IMR-90 (cell line): Measurements from ENCODE around the gene B4GALT5. TPM values are rescaled to one million over a fixed set of nuclear protein-coding genes. Genes with fewer than 3 reads are reported as not detected.

Experiments
- ATAC-seq: fragments of 200-7000 bp; cut with Tn5 transposase; 2 replicates; pipeline ENCODE4 v1.9.1; 2020; ENCODE audit warnings: low read depth, mild to moderate bottlenecking, moderate library complexity
- BruUV-seq: library from RNA; stranded (reverse); fragments of 400-500 nt; replicated peaks from 2 replicates; lab custom pipeline; 2021; lab: Mats Ljungman, UMichigan
- CTCF ChIA-PET: fragments of 300-600 bp; formaldehyde crosslinking; extraction: SDS; loops from one replicate; lab custom pipeline; 2021; ENCODE audit warnings: antibody characterized with exemption; lab: Yijun Ruan, JAX
- POLR2A ChIA-PET: fragments of 300-600 bp; sonication (Branson Sonifier 250); formaldehyde crosslinking; loops from one replicate; lab custom pipeline; 2022; ENCODE audit warnings: antibody characterized with exemption; ENCODE audit not compliant: unreplicated experiment; lab: Charles Lee
- DNase-seq: peaks from one replicate; pipeline ENCODE4 v3.0.0; 2013
- H2AFZ ChIP-seq: replicated peaks from 2 replicates; pipeline ENCODE3; 2013; ENCODE audit warnings: low read length, mild to moderate bottlenecking; ENCODE audit not compliant: poor library complexity
- H2AK5ac ChIP-seq: 2 replicates; pipeline ENCODE4 v1.6.1; 2013; ENCODE audit warnings: low read depth, low read length, inconsistent platforms
- H2AK9ac ChIP-seq: replicated peaks from 2 replicates; pipeline ENCODE3; 2013; ENCODE audit warnings: mild to moderate bottlenecking, low read depth, low read length, moderate library complexity; ENCODE audit not compliant: poor library complexity
- H2BK120ac ChIP-seq: 2 replicates; pipeline ENCODE4 v1.6.1; 2013; ENCODE audit warnings: low read depth, low read length, inconsistent platforms
- H2BK15ac ChIP-seq: 3 replicates; pipeline ENCODE4 v1.6.1; 2013; ENCODE audit warnings: low read depth, low read length, inconsistent platforms
- H2BK20ac ChIP-seq: 2 replicates; pipeline ENCODE4 v1.6.1; 2013; ENCODE audit warnings: low read depth, mild to moderate bottlenecking, inconsistent platforms, low read length, moderate library complexity
- H2BK5ac ChIP-seq: 2 replicates; pipeline ENCODE4 v1.6.1; 2013; ENCODE audit warnings: mild to moderate bottlenecking, low read depth, low read length, inconsistent platforms; ENCODE audit not compliant: poor library complexity, severe bottlenecking
- H3K14ac ChIP-seq: replicated peaks from 2 replicates; pipeline ENCODE4 v1.6.1; 2013; ENCODE audit warnings: low read depth, low read length, inconsistent platforms
- H3K18ac ChIP-seq: 2 replicates; pipeline ENCODE4 v1.6.1; 2013; ENCODE audit warnings: low read depth, low read length, control low read depth
- H3K23ac ChIP-seq: 2 replicates; pipeline ENCODE4 v1.6.1; 2013; ENCODE audit warnings: low read depth, low read length, inconsistent platforms
- H3K27ac ChIP-seq: 2 replicates; pipeline ENCODE4 v1.5.1; 2013; ENCODE audit warnings: mild to moderate bottlenecking, control low read depth, low read length; ENCODE audit not compliant: insufficient read depth
- H3K27me3 ChIP-seq: 2 replicates; pipeline ENCODE4 v1.6.1; 2013; ENCODE audit warnings: low read length; ENCODE audit not compliant: control insufficient read depth, insufficient read depth
- H3K36me3 ChIP-seq: 2 replicates; pipeline ENCODE4 v1.6.1; 2013; ENCODE audit warnings: low read length, mixed read lengths; ENCODE audit not compliant: control insufficient read depth, insufficient read depth
- H3K4ac ChIP-seq: 2 replicates; pipeline ENCODE4 v1.6.1; 2013; ENCODE audit warnings: low read depth, low read length, inconsistent platforms
- H3K4me1 ChIP-seq: 2 replicates; pipeline ENCODE4 v1.6.1; 2013; ENCODE audit warnings: low read length, mixed read lengths; ENCODE audit not compliant: control insufficient read depth, insufficient read depth
- H3K4me2 ChIP-seq: 2 replicates; pipeline ENCODE4 v1.6.1; 2013; ENCODE audit warnings: low read depth, mild to moderate bottlenecking, control low read depth, low read length, moderate library complexity
- H3K4me3 ChIP-seq: 2 replicates; pipeline ENCODE4 v1.5.1; 2013; ENCODE audit warnings: low read depth, mild to moderate bottlenecking, control low read depth, low read length, moderate library complexity; ENCODE audit not compliant: insufficient read depth
- H3K56ac ChIP-seq: 2 replicates; pipeline ENCODE4 v1.6.1; 2013; ENCODE audit warnings: low read length, inconsistent platforms; ENCODE audit not compliant: insufficient read depth; ENCODE audit errors: extremely low read depth
- H3K79me1 ChIP-seq, 2 experiments: 2 replicates each; pipeline ENCODE4 v1.6.1; 2013; ENCODE audit warnings: low read length in 2 of 2, inconsistent platforms in 1 of 2, low read depth in 1 of 2
- H3K9ac ChIP-seq: 2 replicates; pipeline ENCODE4 v1.6.1; 2013; ENCODE audit warnings: low read depth, low read length, control low read depth
- H3K9me1 ChIP-seq: 2 replicates; pipeline ENCODE4 v1.6.1; 2013; ENCODE audit warnings: low read length, inconsistent platforms; ENCODE audit not compliant: insufficient read depth
- H3K9me3 ChIP-seq: 2 replicates; pipeline ENCODE4 v1.6.1; 2013; ENCODE audit warnings: low read length; ENCODE audit not compliant: control insufficient read depth, insufficient read depth
- H4K20me1 ChIP-seq: 2 replicates; pipeline ENCODE4 v1.6.1; 2013; ENCODE audit warnings: low read length, inconsistent platforms; ENCODE audit not compliant: insufficient read depth
- H4K5ac ChIP-seq: 2 replicates; pipeline ENCODE4 v1.6.1; 2013; ENCODE audit warnings: mild to moderate bottlenecking, low read depth, low read length, control low read depth
- H4K8ac ChIP-seq, 2 experiments: 2 replicates each; pipeline ENCODE4 v1.6.1; 2013; ENCODE audit warnings: low read depth in 2 of 2, low read length in 2 of 2, control low read depth in 1 of 2, inconsistent platforms in 1 of 2
- H4K91ac ChIP-seq: 2 replicates; pipeline ENCODE4 v1.6.1; 2013; ENCODE audit warnings: low read depth, low read length, inconsistent platforms; ENCODE audit not compliant: insufficient read depth
- NFE2L2 ChIP-seq: fragments of 150-350 bp; IDR thresholded peaks from 2 replicates; pipeline ENCODE4 v1.6.1; 2016; ENCODE audit warnings: low read depth, mild to moderate bottlenecking, low read length
- POLR2A ChIP-seq: IDR thresholded peaks from 2 replicates; pipeline ENCODE4 v1.6.1; 2012; ENCODE audit warnings: mild to moderate bottlenecking, low read depth, low read length
- RCOR1 ChIP-seq: IDR thresholded peaks from 2 replicates; pipeline ENCODE4 v1.6.1; 2012; ENCODE audit warnings: mild to moderate bottlenecking, low read length, improper control_type of control experiment; ENCODE audit not compliant: insufficient replicate concordance
- RFX5 ChIP-seq: IDR thresholded peaks from 2 replicates; pipeline ENCODE4 v1.8.0; 2012; ENCODE audit warnings: low read depth, mild to moderate bottlenecking, low read length, moderate library complexity
- WGBS, 2 experiments: methylation state at CpG; one replicate each; pipeline versions ENCODE4 v1.1.5 to v1.1.7; 2013; ENCODE audit warnings: missing lambda C conversion rate in 2 of 2; ENCODE audit not compliant: insufficient read length in 1 of 2; ENCODE audit errors: extremely low coverage in 2 of 2; 5-methylcytosine and 5-hydroxymethylcytosine counted together
- dilution Hi-C: fragments of 300-500 bp; cut with HindIII; formaldehyde crosslinking; loops from one replicate; pipeline ENCODE4 v1.14.3; 2018; ENCODE audit warnings: low sequenced_read_pairs; ENCODE audit not compliant: unreplicated experiment
- in situ Hi-C: fragments of 300-500 bp; cut with MboI; formaldehyde crosslinking; loops from 3 replicates; pipeline ENCODE4 v1.14.3; 2019; ENCODE audit warnings: low sequenced_read_pairs, inconsistent platforms, mixed read lengths
- intact Hi-C: fragments of 100-400 bp; cut with micrococcal nuclease; formaldehyde crosslinking; loops from 2 replicates; pipeline ENCODE4 v1.10.0; 2022
- polyA plus RNA-seq, 3 experiments: library from polyadenylated mRNA; depleted of rRNA; stranded (reverse); fragments of >200 nt; gene quantifications; 2 replicates each; pipeline ENCODE4 v1.2.3, GENCODE V29; 2012; ENCODE audit warnings: low replicate concordance in 1 of 3
- total RNA-seq: library from RNA; depleted of rRNA; stranded (reverse); fragments of >200 nt; gene quantifications from 2 replicates; pipeline ENCODE4 v1.2.3, GENCODE V29; 2012

B4GALT5 gene
- total and polyA plus RNA-seq, 2 of the 4 experiments (the other 2 are of a cell fraction), result 11.3 to 20.4 TPM

DNA sequence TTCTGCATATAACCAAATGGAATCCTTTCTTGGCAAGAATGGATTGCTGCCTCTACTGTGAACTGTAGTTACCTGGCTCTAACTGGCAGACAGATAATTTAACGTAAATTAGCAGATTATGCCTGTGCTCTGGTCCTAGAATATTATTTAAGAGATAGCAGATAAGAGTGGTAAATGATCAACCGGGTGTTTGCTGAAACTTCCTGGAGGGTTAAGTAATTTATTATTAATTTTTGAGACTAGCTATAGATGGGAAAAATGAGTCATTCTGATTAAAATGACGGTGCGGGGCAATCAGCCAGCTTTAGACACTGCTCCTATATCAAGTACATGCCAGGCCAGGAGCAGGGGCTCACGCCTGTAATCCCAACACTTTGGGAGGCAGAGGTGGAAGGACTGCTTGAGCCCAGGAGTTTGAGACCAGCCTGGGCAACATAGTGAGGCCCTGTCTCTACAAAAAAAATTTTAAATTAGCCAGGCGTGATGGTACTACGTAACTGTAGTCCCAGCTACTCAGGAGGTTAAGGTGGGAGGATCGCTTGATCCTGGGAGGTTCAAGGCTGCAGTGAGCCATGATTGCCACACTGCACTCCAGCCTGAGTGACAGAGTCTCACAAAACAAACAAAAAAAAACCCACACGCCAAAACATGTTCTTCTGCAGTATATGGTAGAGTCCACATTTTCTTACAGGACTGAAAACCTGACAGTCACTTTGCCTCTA lies 22.6 kb downstream of the B4GALT5 start:
- dilution Hi-C loops, result no loop called here
- POLR2A ChIA-PET, result no interaction called here

More for the DNA sequence above, 22.6 kb downstream of the B4GALT5 start:
- H3K18ac ChIP-seq, result no peak overlapping the region
- H2BK5ac ChIP-seq, result no peak overlapping the region
- H2AFZ ChIP-seq, result no peak overlapping the region
- intact Hi-C loops, result no loop called here
- BruUV-seq, result no TSS peak
- H4K8ac ChIP-seq, result no peak overlapping the region
- H3K4me3 ChIP-seq, result no peak overlapping the region
- no peak overlapping the region for H2AK5ac ChIP-seq
- H4K5ac ChIP-seq, result no peak overlapping the region
- in situ Hi-C loops, result no loop called here
- H2BK15ac ChIP-seq, result no peak overlapping the region
- H4K91ac ChIP-seq, result no peak overlapping the region
- no peak overlapping the region for H2AK9ac ChIP-seq
- no peaks in the 10 kb centered on the region for H3K36me3 ChIP-seq
- no peak overlapping the region for H3K14ac ChIP-seq
- CTCF ChIA-PET, result no interaction called here
- H3K9me1 ChIP-seq, result peaks cover 6% of the 10 kb centered on the region; the same call in 1 of the 2 replicates
- no peak overlapping the region for H2BK120ac ChIP-seq
- whole genome bisulfite sequencing, 2 experiments, result 80% methylated on average over 1 of the region's 9 CpGs; no CpG with 5 or more reads in 1 of the 2 experiments
- no peak overlapping the region for H3K9ac ChIP-seq
- no peak overlapping the region for H3K27ac ChIP-seq
- no peaks in the 10 kb centered on the region for H3K9me3 ChIP-seq
- peaks cover 7% of the 10 kb centered on the region for H3K4me1 ChIP-seq
- peaks cover 40 to 83% of the 10 kb centered on the region in 2 experiments for H3K79me1 ChIP-seq
- no peaks in the 10 kb centered on the region for H3K27me3 ChIP-seq
- H3K4ac ChIP-seq, result no peak overlapping the region
- no peak overlapping the region for H3K23ac ChIP-seq
- H4K20me1 ChIP-seq, result peaks cover 78% of the 10 kb centered on the region
- H3K56ac ChIP-seq, result no peak overlapping the region
- H3K4me2 ChIP-seq, result no peak overlapping the region
- DNase-seq (peak; percentile 69), ATAC-seq (peak; percentile 46)
- no peak overlapping the region for H2BK20ac ChIP-seq
- TF ChIP-seq POLR2A, result no peak
- TF ChIP-seq RFX5, result no peak
- TF ChIP-seq RCOR1, result no peak
- no peak for TF ChIP-seq NFE2L2
